ENCODE results near the gene PSIP1. TPM values are rescaled to one million over a fixed set of nuclear protein-coding genes. Genes with fewer than 3 reads are reported as not detected.
A peak's percentile ranks its signal among the peaks of the same experiment; 100 is the strongest.

Gene PSIP1
- total RNA-seq, 1 experiment from 2014 or later, result 362 TPM

DNA sequence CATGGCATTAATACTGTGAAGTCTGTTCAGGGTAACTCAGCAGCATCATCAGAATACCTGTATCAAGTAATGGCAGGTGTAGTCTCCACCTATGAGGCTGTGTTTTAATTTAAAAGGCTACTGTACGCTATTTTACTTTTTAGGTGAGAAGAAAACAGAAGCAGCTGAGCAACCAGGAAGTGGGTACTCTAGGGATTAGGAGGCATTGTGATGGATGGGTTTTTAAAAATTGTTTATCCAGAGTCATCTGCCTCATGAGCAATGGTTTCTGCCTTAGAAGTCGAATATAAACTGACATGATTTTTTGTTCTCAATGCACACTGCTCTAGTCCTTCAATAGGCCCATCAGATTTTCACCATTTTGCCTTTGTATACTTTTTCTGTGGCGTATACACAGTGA is 42.6 kb downstream of the PSIP1 start:
- Mint-ChIP-seq H3K27ac (peak overlapping the region in 1 of 3 experiments; percentile 83; a peak in 2 of 7 replicates), H3K9me3 (no peaks in the 10 kb centered on the region), H3K27me3 (ENCODE audit: low read depth) (no peaks in the 10 kb centered on the region), H3K36me3 (ENCODE audit: insufficient read depth in 1 of 3, low read depth in 3 of 3) (peaks cover 33 to 88% (median 72%) of the 10 kb centered on the region in 3 experiments; a peak in 6 of 7 replicates), H3K4me3 (no peak overlapping the region), H3K4me1 (no peaks in the 10 kb centered on the region)
- Histone ChIP-seq H3K56ac (ENCODE audit: insufficient read length, low read depth, low read length) (no peak overlapping the region), H2BK12ac (ENCODE audit: insufficient read length, low read depth, low read length) (no peak overlapping the region), H4K20me1 (ENCODE audit: control insufficient read depth, insufficient read depth, insufficient read length) (no peaks in the 10 kb centered on the region), H3K79me1 (ENCODE audit: insufficient read depth, low read depth, low read length, poor library complexity, severe bottlenecking) (no peaks in the 10 kb centered on the region), H3K9me3 (ENCODE audit: control insufficient read depth, low read depth, low read length) (no peaks in the 10 kb centered on the region), H2BK120ac (ENCODE audit: low read depth, low read length, poor library complexity, severe bottlenecking) (no peak overlapping the region), H2BK5ac (ENCODE audit: insufficient read length, low read length) (no peak overlapping the region), H3K79me2 (ENCODE audit: insufficient read depth, low read length) (no peaks in the 10 kb centered on the region), H3K4me2 (ENCODE audit: insufficient read depth, insufficient read length, low read length) (no peak overlapping the region), H4K91ac (ENCODE audit: insufficient read length, low read depth, low read length) (no peak overlapping the region), H4K5ac (ENCODE audit: insufficient read length, low read depth, low read length) (no peak overlapping the region), H3K14ac (ENCODE audit: insufficient read depth, low read length) (no peak overlapping the region), H3K4ac (ENCODE audit: low read depth, low read length) (no peak overlapping the region), H3K4me1 (ENCODE audit: insufficient read depth, low read length) (no peaks in the 10 kb centered on the region), H2AFZ (ENCODE audit: low read length) (no peak overlapping the region), H3K9ac (ENCODE audit: extremely low read depth, insufficient read length, low read length) (no peak overlapping the region), H4K8ac (replicated peaks; ENCODE audit: insufficient read length, low read depth, low read length) (no peak overlapping the region), H2BK20ac (ENCODE audit: low read depth, low read length, poor library complexity, severe bottlenecking) (no peak overlapping the region), H3K23ac (ENCODE audit: insufficient read length, low read depth, low read length) (no peak overlapping the region), H3K27me3 (ENCODE audit: insufficient read depth, low read length) (no peaks in the 10 kb centered on the region), H3T11ph (ENCODE audit: low read length) (no peak overlapping the region), H2BK15ac (ENCODE audit: low read depth, low read length) (no peak overlapping the region), H3K18ac (ENCODE audit: insufficient read length, low read depth, low read length) (no peak overlapping the region), H3K23me2 (ENCODE audit: insufficient read length, low read depth, low read length, poor library complexity, severe bottlenecking) (no peaks in the 10 kb centered on the region), H2AK5ac (ENCODE audit: insufficient read length, low read length) (no peak overlapping the region), H3K27ac (ENCODE audit: insufficient read length, low read depth, low read length) (no peak overlapping the region)
- TF ChIP-seq, protein P1, sequence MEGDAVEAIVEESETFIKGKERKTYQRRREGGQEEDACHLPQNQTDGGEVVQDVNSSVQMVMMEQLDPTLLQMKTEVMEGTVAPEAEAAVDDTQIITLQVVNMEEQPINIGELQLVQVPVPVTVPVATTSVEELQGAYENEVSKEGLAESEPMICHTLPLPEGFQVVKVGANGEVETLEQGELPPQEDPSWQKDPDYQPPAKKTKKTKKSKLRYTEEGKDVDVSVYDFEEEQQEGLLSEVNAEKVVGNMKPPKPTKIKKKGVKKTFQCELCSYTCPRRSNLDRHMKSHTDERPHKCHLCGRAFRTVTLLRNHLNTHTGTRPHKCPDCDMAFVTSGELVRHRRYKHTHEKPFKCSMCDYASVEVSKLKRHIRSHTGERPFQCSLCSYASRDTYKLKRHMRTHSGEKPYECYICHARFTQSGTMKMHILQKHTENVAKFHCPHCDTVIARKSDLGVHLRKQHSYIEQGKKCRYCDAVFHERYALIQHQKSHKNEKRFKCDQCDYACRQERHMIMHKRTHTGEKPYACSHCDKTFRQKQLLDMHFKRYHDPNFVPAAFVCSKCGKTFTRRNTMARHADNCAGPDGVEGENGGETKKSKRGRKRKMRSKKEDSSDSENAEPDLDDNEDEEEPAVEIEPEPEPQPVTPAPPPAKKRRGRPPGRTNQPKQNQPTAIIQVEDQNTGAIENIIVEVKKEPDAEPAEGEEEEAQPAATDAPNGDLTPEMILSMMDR (conservative IDR thresholded peaks at IDR 0.05), result no peak
- no CpG with 5 or more reads among the region's 3 CpGs for WGBS (ENCODE audit: extremely low coverage, insufficient read length, low lambda C conversion rate)
- no peak for DNase-seq
